DMS 273 (cell line): Measurements from ENCODE around the gene KIF4A.
"Not testable (repeated sequence)": the region's sequence is repeated elsewhere in the genome, so short reads cannot be mapped to it uniquely, and the experiment has no call there.

Source experiments
- DNase-seq: peaks from one replicate; lab custom pipeline; 2025; ENCODE audit not compliant: unreplicated experiment; lab: John Stamatoyannopoulos, UW

The KIF4A gene, protein sequence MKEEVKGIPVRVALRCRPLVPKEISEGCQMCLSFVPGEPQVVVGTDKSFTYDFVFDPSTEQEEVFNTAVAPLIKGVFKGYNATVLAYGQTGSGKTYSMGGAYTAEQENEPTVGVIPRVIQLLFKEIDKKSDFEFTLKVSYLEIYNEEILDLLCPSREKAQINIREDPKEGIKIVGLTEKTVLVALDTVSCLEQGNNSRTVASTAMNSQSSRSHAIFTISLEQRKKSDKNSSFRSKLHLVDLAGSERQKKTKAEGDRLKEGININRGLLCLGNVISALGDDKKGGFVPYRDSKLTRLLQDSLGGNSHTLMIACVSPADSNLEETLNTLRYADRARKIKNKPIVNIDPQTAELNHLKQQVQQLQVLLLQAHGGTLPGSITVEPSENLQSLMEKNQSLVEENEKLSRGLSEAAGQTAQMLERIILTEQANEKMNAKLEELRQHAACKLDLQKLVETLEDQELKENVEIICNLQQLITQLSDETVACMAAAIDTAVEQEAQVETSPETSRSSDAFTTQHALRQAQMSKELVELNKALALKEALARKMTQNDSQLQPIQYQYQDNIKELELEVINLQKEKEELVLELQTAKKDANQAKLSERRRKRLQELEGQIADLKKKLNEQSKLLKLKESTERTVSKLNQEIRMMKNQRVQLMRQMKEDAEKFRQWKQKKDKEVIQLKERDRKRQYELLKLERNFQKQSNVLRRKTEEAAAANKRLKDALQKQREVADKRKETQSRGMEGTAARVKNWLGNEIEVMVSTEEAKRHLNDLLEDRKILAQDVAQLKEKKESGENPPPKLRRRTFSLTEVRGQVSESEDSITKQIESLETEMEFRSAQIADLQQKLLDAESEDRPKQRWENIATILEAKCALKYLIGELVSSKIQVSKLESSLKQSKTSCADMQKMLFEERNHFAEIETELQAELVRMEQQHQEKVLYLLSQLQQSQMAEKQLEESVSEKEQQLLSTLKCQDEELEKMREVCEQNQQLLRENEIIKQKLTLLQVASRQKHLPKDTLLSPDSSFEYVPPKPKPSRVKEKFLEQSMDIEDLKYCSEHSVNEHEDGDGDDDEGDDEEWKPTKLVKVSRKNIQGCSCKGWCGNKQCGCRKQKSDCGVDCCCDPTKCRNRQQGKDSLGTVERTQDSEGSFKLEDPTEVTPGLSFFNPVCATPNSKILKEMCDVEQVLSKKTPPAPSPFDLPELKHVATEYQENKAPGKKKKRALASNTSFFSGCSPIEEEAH

DNA sequence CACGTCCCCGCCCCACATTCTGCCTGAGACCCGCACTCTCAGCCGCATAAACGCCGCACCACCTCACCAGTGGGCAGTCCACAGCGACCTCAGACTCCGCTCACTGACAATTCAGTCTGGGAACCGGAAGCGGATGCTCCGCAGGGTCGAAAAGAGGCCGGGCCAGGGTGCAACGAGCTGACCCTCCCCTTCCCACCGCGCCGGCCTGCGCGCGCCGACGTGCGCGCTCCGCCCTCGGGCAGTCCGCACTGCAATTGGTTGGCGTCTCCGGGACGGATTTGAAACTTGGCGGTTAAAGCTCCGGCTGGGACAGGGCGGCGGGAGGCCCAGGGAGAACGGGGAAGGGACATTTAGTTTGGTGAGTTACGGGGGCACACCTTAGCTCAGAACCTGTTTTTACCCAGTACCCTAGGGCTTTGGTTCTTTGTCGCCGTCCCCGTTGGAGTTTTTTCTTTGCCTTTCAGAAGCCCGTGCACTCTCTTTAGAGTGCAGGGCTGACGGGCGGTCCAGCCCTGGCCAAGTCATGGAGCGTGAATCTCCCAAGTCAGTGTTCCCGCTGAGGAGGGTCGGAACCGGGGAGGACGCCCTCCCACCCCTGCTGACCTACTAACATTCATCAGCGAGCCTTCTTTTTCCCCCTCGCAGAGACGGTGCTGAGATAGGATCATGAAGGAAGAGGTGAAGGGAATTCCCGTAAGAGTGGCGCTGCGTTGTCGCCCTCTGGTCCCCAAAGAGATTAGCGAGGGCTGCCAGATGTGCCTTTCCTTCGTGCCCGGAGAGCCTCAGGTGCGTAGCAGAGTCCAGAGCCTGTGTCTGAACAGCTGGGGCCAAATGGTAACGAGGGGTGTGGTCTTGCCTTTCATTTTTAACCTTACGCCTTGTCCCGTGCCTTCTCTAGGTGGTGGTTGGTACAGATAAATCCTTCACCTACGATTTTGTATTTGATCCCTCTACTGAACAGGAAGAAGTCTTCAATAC lies at the start of gene KIF4A, which contains the start of gene PDZD11:
KIF4A (plus strand) TSS at position 312 of the 978 bp plus-strand sequence; CDS start at position 667, 355 bp downstream.
PDZD11 (minus strand) TSS at position 135 of the 978 bp plus-strand sequence. CDS start 586 bp downstream, outside the sequence.
- peak; percentile 93 for DNase-seq

DNA sequence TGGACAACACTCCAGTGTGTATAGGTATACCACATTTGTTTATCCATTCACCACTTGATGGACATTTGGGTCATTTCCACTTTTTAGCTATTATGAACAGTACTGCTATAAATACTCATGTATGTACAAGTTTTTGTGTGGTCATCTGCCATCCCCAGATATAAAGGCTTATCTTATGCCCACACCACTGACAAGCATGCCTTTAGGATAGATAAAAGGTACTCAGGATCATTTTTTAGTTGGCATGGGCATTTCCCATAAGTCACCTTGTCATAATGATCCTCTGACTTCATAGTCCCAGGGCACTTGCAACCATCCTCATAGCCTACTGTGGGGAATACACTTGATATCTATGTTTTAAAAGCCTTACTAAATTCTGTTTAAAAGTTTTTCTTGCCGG lies 49.2 kb upstream of the KIF4A start:
- no peak for DNase-seq

DNA sequence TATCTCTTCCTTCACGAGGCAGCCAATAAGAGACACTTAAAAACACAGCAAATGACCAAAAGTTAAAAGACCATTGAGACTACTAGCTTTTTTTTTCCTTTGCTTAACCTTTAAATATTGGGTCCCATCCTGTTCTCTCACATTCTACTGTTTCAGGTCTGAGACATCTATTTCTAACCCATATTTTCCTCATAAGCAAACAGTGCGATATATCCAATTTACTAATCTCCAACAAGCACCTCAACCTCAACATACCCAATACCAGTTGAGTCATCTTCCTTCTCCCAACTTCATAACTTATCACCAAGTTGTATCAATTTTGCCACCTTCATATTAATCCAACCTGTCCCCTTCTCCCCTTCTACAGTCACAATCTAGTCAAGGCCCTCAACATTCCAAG lies 48.4 kb upstream of the KIF4A start:
- DNase-seq: no peak

DNA sequence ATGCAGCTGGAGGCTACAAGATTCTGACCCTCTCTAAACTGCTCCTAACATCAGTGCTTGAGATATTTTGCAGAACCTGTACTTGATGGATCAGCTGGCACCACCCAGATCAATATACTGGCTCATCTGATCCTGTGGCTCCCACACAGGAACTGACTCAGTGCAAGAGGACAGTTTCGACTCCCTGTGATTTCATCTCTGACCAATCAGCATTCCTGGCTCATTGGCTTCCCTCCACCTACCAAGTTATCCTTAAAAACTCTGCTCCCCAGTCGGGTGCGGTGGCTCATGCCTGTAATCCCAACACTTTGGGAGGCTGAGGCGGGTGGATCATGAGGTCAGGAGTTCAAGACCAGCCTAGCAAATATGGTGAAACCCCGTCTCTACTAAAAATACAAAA lies 46.3 kb upstream of the KIF4A start:
- not testable (repeated sequence) for DNase-seq

DNA sequence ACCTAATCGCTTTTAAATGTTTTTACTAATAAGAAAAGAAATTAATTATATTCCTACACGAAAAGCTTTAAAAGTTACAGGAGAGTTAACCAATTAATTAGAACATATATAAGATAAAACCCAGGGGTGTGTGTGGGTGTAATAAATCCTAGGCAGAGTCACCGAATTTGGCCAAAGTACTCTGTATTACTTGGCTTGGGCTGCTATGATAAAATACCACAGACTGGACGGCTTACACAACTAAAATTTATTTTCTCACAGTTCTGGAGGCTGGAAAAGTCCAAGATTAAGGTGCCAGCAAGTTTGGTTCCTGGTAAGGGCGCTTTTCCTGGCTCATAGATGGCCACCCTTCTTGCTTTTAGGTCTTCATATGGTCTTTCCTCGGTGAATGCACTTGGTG lies 45.0 kb upstream of the KIF4A start:
- no peak for DNase-seq

DNA sequence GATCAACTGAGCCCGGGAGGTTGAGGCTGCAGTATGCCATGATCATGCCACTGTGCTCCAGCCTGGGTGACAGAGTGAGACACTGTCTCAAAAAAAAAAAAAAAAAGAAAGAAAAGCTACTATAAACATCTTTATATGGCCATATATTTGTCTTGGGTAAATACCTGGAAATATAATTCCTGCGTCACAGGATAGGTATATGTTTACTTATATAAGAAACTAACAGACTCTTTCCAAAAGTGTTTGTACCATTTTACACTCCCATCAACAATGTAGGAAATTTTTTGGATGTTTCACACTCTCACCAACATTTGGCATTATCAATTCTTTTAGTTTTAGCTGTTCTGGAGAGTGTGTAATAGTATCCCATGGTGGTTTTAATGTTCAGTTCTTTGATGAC lies 42.7 kb upstream of the KIF4A start:
- no peak for DNase-seq

DNA sequence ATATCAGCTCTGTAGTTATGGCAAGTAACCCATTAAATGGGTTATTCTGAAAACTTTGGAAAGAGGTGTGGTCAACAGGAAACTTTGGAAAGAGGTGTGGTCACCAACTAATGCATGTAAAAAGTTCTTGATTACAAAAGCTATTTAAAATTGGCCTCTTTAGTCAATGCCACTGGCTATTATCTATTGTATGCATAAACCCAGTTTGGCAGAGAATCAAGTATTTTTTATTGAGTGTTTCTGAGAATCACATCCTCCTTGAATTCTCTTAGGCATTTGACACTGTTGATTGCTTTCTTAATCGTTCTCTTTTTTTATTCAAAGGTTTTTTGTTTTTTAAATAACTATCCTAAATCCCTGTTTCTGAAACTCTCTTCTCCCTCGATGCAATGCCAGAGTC lies 37.4 kb upstream of the KIF4A start:
- DNase-seq: no peak

DNA sequence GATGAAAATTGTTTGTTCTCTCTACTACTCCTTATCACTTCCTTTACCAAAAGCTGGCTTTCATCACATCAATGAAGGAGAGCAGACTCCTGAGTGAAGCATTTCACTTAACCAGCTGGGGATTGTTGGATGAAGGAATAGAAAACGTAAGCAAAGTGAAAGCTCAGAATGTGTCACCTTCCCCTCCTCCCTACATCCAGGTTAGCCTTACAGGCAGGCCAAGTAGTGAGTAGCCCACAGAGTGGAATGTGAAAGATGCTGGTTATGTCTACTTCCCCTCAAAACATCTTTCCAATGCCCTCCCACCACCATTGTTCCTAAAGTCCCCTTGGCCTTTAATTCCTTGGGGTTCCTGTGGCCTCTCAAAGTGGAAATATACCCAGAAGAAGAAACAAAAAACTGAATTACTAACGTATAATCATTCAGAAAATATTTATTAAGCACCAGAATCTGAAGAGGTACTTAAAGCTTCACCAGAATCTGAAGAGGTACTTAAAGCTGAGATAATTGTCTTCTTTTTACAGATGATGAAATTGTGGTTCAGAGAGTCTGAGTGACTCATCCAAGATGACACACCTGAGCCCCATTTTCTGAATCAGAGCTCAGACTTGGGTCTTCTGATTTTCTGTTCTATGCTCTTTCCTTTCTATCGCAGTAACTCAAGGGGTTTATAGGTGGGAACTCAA lies 36.4 kb upstream of the KIF4A start:
- DNase-seq: no peak

DNA sequence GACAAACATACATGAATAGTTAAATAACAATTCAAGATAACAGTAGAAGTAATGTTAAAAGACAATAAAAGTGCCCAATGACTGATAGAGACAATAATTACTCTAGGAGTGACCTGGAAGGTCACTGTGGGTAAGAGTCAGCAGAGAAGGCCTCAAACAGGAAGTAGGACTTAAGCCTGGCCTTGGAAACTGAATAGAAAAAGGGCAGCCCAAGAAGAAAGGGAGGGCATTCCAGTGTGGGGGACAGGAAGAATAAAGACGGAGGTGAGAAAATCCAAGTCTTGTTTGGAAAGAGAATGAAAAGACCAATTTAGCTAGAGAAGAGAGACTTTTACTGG lies 35.9 kb upstream of the KIF4A start:
- no peak for DNase-seq

DNA sequence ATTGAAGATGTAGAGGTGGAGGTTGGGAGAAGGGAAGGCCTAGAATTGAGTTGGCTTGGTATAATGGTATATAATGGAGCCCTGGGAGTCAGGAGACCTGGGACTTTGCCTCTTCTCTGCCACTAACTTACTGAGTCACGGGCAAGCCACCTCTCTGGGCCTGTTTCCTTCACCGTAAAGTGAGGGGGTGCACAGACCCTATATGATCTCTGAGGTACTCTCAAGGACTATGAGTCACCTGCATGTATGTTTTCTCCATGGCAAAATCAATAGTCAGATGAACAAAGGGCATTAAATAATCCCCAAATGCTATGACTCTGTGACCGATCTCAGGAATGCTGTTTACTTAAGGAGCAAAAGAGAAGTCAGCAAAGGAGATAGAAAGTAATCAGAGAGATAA lies 35.0 kb upstream of the KIF4A start:
- no peak for DNase-seq

DNA sequence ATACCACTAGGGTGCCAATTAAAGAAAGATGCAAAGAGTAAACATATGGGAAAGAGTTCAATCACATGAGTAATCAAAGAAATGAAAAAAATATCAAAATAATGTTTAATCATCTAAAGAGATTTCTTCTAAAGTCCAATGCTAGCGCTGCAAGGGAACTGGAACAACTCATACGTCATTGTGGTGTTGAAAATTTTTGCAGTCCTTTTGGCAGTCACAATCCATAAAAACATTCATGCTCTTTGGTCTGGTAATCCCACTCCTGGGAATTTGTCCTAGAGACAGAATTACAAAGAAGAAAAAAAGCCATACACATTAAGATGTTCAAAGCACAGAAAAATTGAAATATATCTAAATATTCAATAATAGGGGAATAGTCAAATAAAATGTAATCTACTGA lies 34.5 kb upstream of the KIF4A start:
- no peak for DNase-seq

DNA sequence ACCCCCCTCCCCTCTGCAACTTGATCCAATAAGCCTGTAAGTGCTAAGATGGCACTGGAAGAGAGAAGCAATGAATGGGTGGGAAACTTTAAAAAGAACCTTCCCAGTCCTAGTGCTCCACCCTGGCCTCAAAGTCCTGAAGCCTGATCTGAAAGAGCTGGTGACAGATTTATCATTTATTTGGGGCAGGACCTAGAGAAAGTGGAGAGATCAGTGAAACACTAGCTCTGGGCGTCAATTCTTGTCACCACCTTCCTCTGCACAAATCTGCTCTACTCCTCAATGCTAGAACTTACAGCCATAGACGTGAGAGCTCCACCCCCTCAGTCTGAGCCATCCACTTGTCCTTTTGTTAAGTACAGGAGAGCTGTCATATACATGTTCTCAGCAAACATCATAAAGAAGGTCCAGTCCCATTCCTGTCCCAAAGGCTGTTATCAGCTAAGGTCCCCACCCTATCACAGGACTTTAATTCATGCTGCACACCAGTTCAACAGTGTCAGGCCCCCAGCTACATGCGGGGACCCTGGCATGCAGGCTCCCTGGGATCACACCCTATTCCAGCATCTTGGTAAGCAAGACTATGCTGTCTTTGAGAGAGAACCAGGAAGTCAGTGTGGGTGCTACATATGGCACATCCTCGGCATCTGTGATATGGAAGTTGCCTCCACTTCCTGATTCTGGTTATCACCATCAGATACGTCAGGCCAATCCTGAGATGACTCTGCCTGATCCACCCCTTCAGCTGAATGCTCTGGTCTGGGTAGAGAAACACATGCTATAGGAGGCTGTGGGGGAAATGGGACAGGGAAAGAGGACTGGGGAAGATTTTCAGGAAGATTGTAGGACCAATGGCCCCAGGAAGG lies 32.2 kb upstream of the KIF4A start:
- no peak for DNase-seq

DNA sequence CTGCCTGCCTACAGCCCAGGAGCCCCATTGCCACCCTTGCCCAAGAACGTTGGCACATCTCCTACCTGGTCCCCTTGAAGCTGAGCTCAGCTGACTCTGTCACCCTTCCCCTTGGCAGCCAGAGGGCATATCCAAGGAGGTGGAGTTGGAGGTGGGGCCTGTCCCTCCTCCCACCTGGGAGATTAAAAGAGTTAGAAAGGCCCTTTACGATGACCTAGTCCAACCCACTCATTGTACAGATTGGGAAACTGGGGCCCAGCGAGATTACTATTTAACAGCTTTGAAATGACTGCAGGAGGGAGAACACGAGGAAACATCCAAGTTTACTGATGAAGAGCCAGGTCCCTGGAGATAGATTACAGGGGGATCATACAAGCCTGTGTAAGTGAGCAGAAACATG lies 29.8 kb upstream of the KIF4A start, which contains the start of gene P2RY4:
P2RY4 (minus strand) TSS at position 101 of the 400 bp plus-strand sequence. CDS start 580 bp downstream, outside the sequence.
- no peak for DNase-seq

DNA sequence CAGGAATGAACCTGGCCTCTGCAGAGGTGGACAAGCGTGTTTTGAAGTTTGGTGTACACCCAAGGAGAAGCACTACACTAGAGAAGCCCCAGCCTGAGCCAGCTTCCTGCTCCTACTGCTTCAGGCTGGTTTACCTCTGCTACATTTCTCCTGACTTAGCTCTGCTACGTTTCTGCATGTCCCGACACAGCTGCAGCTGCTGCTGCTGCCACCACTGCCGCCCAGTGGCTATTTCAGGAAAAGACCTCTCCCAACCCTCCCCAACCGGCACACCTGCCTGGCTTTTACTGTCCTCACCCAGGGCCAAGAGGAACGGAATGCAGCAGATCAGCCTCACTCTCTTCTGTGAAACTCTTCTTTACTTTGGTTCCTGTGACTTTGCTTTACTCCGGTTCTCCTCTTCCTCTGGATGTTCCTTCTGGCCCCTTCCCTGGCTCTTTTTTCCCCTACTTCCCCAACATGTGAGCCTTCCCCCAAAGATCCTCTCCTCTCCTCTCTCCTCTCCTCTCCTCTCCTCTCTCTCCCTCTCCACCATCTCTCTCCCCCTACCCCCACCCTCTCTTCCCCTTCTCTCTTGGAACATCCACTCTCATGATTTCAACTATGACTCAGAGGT lies 26.8 kb upstream of the KIF4A start:
- peak; percentile 61 for DNase-seq

DNA sequence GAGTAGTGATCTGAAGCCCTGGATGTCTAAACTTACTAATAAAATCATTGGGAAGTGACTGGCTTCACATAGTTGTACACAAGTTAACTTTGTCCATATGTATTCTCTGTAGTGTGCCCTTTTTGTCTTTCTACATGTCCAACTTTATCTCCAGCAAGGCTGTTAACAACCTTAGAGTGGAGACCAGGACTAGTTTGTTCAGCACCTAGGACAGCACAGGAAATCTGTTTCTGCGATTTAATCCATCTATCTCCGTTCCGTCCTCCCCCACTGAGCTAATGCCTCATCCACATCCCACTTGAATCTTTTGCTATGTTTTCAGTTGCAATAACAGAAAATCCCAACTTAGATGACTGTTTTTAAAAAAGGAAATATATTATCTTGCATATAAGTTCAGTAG lies 25.1 kb upstream of the KIF4A start:
- DNase-seq: no peak

DNA sequence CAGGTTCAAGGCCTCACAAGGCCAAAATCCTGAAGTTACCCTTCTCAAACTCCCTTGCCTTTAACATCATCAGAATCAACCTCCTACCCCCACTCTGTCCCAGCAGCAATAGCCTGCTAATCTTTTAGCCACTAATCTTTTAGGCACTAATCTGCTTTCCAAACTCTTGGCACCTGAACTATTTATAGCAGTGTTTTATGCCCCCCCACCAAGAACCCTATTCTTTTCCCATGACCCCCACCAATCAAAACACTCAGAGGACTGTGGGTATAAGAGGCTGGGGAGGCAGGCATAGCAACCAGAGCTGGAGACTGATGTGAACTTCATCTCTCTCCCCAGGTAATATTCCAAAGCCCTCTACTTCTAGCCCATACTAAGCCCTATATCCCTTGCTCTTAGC lies 21.9 kb upstream of the KIF4A start, which contains the start of gene ARR3:
ARR3 (plus strand) TSS at position 301 of the 400 bp plus-strand sequence. CDS start 1,052 bp downstream, outside the sequence.
- no peak for DNase-seq

DNA sequence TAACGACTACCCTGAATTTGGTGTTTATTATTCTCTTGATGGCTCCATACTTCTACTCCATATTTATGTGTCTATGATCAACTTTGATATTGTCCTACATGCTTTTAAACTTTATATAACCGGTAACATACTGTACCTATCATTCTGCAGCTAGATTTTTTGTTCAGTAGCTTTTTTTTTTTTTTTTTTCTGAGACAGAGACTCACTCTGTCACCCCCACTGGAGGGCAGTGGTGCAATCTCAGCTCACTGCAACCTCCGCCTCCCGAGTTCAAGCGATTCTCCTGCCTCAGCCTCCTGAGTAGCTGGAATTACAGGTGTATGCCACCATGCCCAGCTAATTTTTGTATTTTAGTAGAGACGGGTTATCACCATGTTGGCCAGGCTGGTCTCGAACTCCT lies 15.9 kb upstream of the KIF4A start:
- not testable (repeated sequence) for DNase-seq

DNA sequence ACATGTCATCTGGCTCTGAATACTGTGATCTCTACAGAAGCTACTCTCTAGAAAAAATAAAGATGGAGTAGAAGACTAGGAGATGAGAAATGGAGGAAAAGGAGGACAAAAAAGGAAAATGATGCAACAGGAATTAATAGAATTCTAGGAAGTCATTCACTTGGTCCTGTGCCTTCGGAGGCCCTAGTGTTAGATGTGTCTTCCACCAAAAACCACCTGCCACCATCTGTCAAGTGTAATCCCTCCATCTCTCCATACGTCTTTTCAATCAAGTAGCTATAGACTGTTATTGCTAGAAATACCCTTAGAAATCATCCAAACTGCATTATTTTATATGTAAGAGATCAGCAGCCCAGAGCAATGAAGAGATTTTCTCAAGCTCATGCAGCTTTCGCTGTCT lies 10.8 kb upstream of the KIF4A start:
- no peak for DNase-seq
